Gastrocnemius medialis (tissue), 4 donors: ENCODE data around the gene FAM124A.

Experiments used
- CTCF ChIP-seq, 5 experiments: fragments of 450-650 bp in 3 of 5; fragments of 200-600 bp in 2 of 5; sonication (generic) in 2 of 5; IDR thresholded peaks in 4 of 5; conservative IDR thresholded peaks in 1 of 5; 1 replicate in 4 of 5; 2 replicates in 1 of 5; pipeline ENCODE4 v1.5.1; 2016 to 2019; ENCODE audit warnings: antibody characterized with exemption in 5 of 5, mild to moderate bottlenecking in 3 of 5, moderate library complexity in 3 of 5
- POLR2A ChIP-seq, 2 donors: fragments of 450-650 bp; IDR thresholded peaks; one replicate each; pipeline ENCODE4 v1.6.1; 2017; ENCODE audit warnings: antibody characterized with exemption in 2 of 2, mild to moderate bottlenecking in 2 of 2, moderate library complexity in 2 of 2

GRCh38 chr13:51333421-51333820, 111.2 kb downstream of the FAM124A start:
- TF ChIP-seq CTCF (IDR thresholded peaks at IDR 0.05 in 4 of 5, conservative IDR thresholded peaks at IDR 0.05 in 1 of 5) (no peak), POLR2A (IDR thresholded peaks at IDR 0.05) (no peak)
